HCT116 (cell line): ENCODE data around the gene MYOM1.
"Not testable (repeated sequence)": the region's sequence is repeated elsewhere in the genome, so short reads cannot be mapped to it uniquely, and the experiment has no call there.

Experiments
- CBX3 ChIP-seq: IDR thresholded peaks from 2 replicates; pipeline ENCODE4 v1.6.1; 2012; ENCODE audit warnings: low read depth
- CTCF ChIP-seq, 3 experiments: fragments of 200-600 bp in 1 of 3; sonication (generic) in 1 of 3; IDR thresholded peaks in 2 of 3; conservative IDR thresholded peaks in 1 of 3; 2 replicates each; pipeline ENCODE4 v1.5.1; 2012 to 2017; ENCODE audit warnings: low read depth in 2 of 3, low read length in 2 of 3, antibody characterized with exemption in 1 of 3, borderline replicate concordance in 1 of 3, control low read depth in 1 of 3, mild to moderate bottlenecking in 1 of 3, mixed read lengths in 1 of 3, mixed run types in 1 of 3, moderate library complexity in 1 of 3; ENCODE audit not compliant: insufficient read depth in 1 of 3
- ELF1 ChIP-seq: IDR thresholded peaks from 2 replicates; pipeline ENCODE4 v1.6.1; 2012; ENCODE audit warnings: low read depth, borderline replicate concordance
- EZH2phosphoT487 ChIP-seq: fragments of 200-600 bp; IDR thresholded peaks from 2 replicates; pipeline ENCODE4 v1.6.1; 2018; ENCODE audit warnings: antibody characterized with exemption, borderline replicate concordance
- MAX ChIP-seq: IDR thresholded peaks from 2 replicates; pipeline ENCODE4 v1.6.1; 2012
- POLR2AphosphoS5 ChIP-seq: IDR thresholded peaks from 2 replicates; pipeline ENCODE4 v1.6.1; 2011; ENCODE audit warnings: mild to moderate bottlenecking, low read depth, low read length, moderate library complexity
- RAD21 ChIP-seq: IDR thresholded peaks from 2 replicates; pipeline ENCODE4 v1.6.1; 2012; ENCODE audit warnings: low read depth, mild to moderate bottlenecking
- SRF ChIP-seq: IDR thresholded peaks from 2 replicates; pipeline ENCODE4 v1.6.1; 2012; ENCODE audit warnings: low read depth
- YY1 ChIP-seq: IDR thresholded peaks from 2 replicates; pipeline ENCODE4 v1.6.1; 2011; ENCODE audit warnings: low read length, low read depth, moderate library complexity, mild to moderate bottlenecking; ENCODE audit not compliant: insufficient replicate concordance; ENCODE audit errors: extremely low read depth
- ZFX ChIP-seq: fragments of 450-650 bp; IDR thresholded peaks from 2 replicates; pipeline ENCODE4 v1.6.1; 2017

GRCh38 chr18:3063766-3064165, 156.0 kb downstream of the MYOM1 start:
- not testable (repeated sequence) for TF ChIP-seq RAD21; CTCF (IDR thresholded peaks at IDR 0.05 in 2 of 3, conservative IDR thresholded peaks at IDR 0.05 in 1 of 3; ENCODE audit: borderline replicate concordance in 1 of 3, insufficient read depth in 1 of 3, low read depth in 2 of 3, low read length in 2 of 3); ZFX; ELF1; MAX; YY1; SRF; POLR2AphosphoS5; CBX3; EZH2phosphoT487
